AG09309 (cell line): ENCODE data around the gene IER5.

ENCODE experiments used
- DNase-seq: peaks from one replicate; pipeline ENCODE4 v3.0.0-alpha.2; 2010; ENCODE audit warnings: low read depth
- H3K4me3 ChIP-seq: 2 replicates; pipeline ENCODE4 v1.5.1; 2011; ENCODE audit warnings: mild to moderate bottlenecking, low read depth, low read length, moderate library complexity; ENCODE audit not compliant: control insufficient read depth
- TF ChIP-seq, protein P1 (sequence below): IDR thresholded peaks from 2 replicates; pipeline ENCODE4 v1.5.1; 2011; ENCODE audit warnings: mild to moderate bottlenecking, low read depth, low read length, inconsistent platforms; ENCODE audit not compliant: insufficient read depth, control insufficient read depth; ENCODE audit errors: missing control alignments

Gene IER5

DNA sequence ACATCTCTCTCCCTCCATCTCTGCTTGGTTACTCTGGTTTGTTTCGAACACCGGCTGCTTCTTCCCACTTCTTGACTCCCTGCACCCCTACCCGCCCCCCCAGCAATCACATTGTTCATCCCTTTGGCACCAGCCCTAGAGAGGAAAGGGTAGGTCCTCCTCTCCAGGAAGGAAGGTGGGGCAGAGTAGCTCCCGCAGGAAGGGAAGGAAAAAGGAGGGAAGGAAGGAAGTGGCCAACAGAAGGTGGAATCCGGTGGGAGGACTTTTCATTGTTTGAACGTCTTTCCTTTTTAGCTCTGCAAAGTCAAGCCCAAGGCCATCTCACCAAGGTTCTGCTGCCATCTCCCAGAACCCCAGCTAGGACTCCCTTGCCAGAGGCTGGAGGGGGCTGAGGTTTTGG lies 18.0 kb downstream of the IER5 start:
- TF ChIP-seq, protein P1, sequence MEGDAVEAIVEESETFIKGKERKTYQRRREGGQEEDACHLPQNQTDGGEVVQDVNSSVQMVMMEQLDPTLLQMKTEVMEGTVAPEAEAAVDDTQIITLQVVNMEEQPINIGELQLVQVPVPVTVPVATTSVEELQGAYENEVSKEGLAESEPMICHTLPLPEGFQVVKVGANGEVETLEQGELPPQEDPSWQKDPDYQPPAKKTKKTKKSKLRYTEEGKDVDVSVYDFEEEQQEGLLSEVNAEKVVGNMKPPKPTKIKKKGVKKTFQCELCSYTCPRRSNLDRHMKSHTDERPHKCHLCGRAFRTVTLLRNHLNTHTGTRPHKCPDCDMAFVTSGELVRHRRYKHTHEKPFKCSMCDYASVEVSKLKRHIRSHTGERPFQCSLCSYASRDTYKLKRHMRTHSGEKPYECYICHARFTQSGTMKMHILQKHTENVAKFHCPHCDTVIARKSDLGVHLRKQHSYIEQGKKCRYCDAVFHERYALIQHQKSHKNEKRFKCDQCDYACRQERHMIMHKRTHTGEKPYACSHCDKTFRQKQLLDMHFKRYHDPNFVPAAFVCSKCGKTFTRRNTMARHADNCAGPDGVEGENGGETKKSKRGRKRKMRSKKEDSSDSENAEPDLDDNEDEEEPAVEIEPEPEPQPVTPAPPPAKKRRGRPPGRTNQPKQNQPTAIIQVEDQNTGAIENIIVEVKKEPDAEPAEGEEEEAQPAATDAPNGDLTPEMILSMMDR = no peak
- H3K4me3 ChIP-seq = no peak overlapping the region
- no peak for DNase-seq

DNA sequence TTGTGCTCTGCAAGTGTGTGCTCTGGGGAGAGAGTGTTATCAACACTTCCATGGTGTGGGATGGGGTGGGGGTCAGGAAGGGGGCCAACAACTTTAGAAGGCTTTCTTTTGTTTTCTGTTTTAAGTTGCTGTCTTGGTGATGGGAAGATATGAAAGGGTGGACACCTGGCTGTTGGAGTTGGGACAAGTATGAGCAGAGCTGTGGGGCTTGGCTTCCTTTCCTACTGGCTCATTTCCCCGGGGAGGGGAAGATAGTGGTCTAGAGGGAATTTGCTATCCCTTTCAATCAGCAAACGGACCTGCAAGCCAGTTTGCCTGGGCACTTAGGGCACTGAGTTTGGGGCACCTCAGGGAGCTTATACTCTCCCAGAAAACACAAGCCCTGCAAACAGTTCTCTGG lies 19.2 kb downstream of the IER5 start:
- no peak overlapping the region for H3K4me3 ChIP-seq
- TF ChIP-seq, protein P1 = no peak
- DNase-seq = no peak

DNA sequence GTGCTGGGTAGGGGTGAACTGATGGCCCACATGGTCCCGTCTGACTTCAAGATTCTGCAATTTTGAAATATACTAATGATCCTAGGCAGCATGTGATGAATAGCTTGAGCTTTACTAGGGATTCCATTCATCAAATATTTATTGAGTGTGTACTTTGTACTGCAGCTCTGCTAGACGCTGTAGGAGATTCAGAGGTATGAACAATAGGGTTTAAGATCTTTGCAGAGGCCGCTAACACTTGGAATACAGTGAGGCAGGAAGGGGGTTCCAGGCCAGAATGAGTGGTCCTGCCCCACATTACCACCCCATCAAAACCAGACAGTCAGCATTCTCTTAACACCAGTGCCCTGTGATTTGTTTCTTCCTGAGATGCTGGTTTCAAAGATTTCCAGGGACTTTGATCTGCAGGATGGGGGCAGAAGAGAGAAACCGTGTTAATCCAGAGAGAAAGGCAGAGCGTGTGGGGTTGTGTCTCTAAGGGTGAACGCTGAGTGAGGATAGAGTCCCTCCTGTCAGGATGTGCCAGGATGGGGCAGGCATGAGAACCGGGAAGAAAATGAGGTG lies 19.9 kb downstream of the IER5 start:
- TF ChIP-seq, protein P1 = no peak
- no peak for DNase-seq
- H3K4me3 ChIP-seq = no peak overlapping the region

DNA sequence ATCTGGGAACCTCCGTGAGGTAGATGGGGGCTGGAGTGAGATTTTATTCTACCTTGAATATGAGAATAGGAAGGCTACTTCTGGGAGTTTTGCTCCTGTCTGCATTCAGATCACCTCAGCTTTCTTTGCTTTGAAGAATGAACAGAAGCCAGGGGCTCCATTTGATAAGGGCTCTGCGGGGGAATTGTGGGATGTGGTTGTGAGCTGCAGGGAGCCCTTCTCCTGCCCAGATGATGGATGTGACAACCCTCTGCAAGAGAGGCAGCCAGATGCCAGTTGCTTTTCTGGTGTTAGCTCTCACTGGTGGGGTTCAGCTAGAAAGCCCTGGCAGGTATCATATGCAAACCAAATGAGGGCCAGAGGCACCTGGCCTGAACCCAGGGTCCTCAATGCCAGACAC lies 21.5 kb downstream of the IER5 start:
- TF ChIP-seq, protein P1 = no peak
- DNase-seq = no peak
- no peak overlapping the region for H3K4me3 ChIP-seq

DNA sequence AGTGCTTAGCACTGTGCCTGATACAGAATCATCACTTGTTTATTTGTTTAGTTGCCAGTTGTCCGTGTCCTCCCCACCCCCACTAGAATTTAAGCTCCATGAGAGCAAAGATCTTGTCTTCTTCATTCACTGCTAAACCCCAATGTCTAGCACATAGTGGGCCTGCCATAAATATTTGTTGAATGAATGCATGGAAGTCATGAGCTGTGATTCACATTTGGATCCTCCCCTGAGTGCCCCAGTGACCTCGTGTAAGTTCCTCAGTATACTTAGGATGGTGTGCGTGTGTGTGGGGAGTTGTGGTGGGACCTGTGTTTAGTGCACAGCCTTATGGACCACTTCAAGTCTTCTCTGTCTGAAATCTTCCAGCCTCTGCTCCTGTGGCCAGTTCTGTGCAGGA lies 23.1 kb downstream of the IER5 start:
- no peak overlapping the region for H3K4me3 ChIP-seq
- TF ChIP-seq, protein P1 = no peak
- DNase-seq = no peak

DNA sequence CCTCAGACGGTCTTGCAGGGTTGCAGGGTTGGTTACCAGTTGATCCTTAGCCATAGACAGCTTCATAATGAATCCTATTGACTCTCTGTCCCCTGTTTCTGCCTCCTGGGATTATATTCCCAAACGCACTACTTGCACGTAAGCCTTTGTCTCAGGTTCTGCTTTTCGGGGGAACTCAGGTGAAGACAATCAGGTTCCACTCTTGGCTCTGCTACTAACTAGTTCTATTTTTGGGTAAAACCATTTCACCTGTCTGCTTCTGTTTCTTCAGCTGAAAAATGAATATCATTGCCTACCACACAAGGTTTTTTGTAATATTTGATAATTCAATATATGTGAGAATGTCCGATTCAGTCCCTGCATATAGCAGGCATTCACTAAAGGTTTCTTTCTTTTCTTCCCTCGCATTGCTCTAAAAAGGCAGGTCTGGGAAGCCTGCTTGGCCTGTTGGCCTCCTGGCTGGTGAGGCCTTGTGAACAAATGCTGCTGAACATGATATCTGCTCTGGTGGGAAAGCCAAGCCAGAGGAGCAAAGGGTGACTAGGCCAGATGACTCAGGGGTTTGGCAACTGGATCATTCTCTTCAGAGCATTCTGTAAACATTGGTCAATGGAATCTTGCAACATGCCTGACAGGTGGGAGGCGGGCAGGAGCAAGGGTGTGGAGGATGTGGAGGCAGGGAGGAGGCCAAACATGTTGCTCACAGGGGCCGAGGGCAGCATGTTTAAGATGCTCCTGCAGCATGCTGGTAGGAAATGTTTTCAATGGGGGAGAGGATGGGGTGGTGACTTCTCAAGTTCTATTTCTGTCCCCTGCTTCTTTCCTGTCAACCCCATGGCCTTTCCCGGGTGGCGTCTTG lies 23.8 kb downstream of the IER5 start:
- TF ChIP-seq, protein P1 = no peak
- peak; percentile 95 for DNase-seq

More for the DNA sequence above, 23.8 kb downstream of the IER5 start:
- no peak overlapping the region for H3K4me3 ChIP-seq
